GM23338 (cell line): ENCODE data around the gene PIM3. TPM values are rescaled to one million over a fixed set of nuclear protein-coding genes. Genes with fewer than 3 reads are reported as not detected.

Source experiments
- ATAC-seq: fragments of 200-7000 bp; cut with Tn5 transposase; 3 replicates; pipeline ENCODE4 v1.9.1; 2020
- DNase-seq: peaks from one replicate; pipeline ENCODE4 v3.0.0-alpha.2; 2015; ENCODE audit warnings: low spot score
- H2AFZ ChIP-seq: fragments of 200-600 bp; sonication (generic); 2 replicates; pipeline ENCODE4 v1.8.0; 2016; ENCODE audit warnings: antibody characterized with exemption, mild to moderate bottlenecking, moderate library complexity
- H3F3A ChIP-seq: fragments of 200-600 bp; sonication (generic); replicated peaks from 2 replicates; pipeline ENCODE4 v1.8.0; 2017; ENCODE audit warnings: antibody characterized with exemption, mixed run types, low read depth
- H3K27ac ChIP-seq: fragments of 200-600 bp; sonication (generic); 2 replicates; pipeline ENCODE4 v1.6.1; 2016; ENCODE audit warnings: low read depth
- H3K27me3 ChIP-seq: fragments of 200-600 bp; sonication (generic); 2 replicates; pipeline ENCODE4 v1.8.0; 2016; ENCODE audit warnings: mild to moderate bottlenecking, mixed run types, moderate library complexity; ENCODE audit not compliant: insufficient read depth
- H3K36me3 ChIP-seq: fragments of 200-600 bp; sonication (generic); 2 replicates; pipeline ENCODE4 v1.8.0; 2016; ENCODE audit warnings: mild to moderate bottlenecking; ENCODE audit not compliant: insufficient read depth
- H3K4me1 ChIP-seq: fragments of 200-600 bp; sonication (generic); 2 replicates; pipeline ENCODE4 v1.8.0; 2016; ENCODE audit warnings: mild to moderate bottlenecking, moderate library complexity; ENCODE audit not compliant: insufficient read depth
- H3K4me2 ChIP-seq: fragments of 200-600 bp; sonication (generic); 2 replicates; pipeline ENCODE4 v1.7.1; 2017; ENCODE audit warnings: mixed run types
- H3K4me3 ChIP-seq: fragments of 200-600 bp; sonication (generic); 2 replicates; pipeline ENCODE4 v1.6.1; 2016; ENCODE audit warnings: mixed run types
- H3K79me2 ChIP-seq: fragments of 200-600 bp; sonication (generic); replicated peaks from 2 replicates; pipeline ENCODE4 v1.8.0; 2017; ENCODE audit warnings: mild to moderate bottlenecking; ENCODE audit not compliant: insufficient read depth
- H3K9me2 ChIP-seq: fragments of 200-600 bp; sonication (generic); 2 replicates; pipeline ENCODE4 v1.8.0; 2017; ENCODE audit not compliant: insufficient read depth
- H4K20me1 ChIP-seq: fragments of 200-600 bp; sonication (generic); replicated peaks from 2 replicates; pipeline ENCODE4 v1.8.0; 2017; ENCODE audit warnings: mild to moderate bottlenecking; ENCODE audit not compliant: insufficient read depth
- H3K27ac Mint-ChIP-seq: 2 replicates; pipeline ENCODE4 v1.8.0; 2020; ENCODE audit warnings: inconsistent platforms, mild to moderate bottlenecking, moderate library complexity, mixed read lengths
- H3K27me3 Mint-ChIP-seq: 3 replicates; pipeline ENCODE4 v1.8.0; 2022; ENCODE audit warnings: low read depth, mild to moderate bottlenecking, moderate library complexity, mixed read lengths, inconsistent platforms; ENCODE audit not compliant: insufficient read depth, poor library complexity
- H3K36me3 Mint-ChIP-seq: 3 replicates; pipeline ENCODE4 v1.8.0; 2021; ENCODE audit warnings: low read depth, mild to moderate bottlenecking, inconsistent platforms, moderate library complexity, mixed read lengths
- H3K4me1 Mint-ChIP-seq: 3 replicates; pipeline ENCODE4 v1.8.0; 2020; ENCODE audit warnings: mild to moderate bottlenecking, inconsistent platforms, mixed read lengths
- H3K4me3 Mint-ChIP-seq: 3 replicates; pipeline ENCODE4 v1.8.0; 2021; ENCODE audit warnings: moderate library complexity, mild to moderate bottlenecking, inconsistent platforms, mixed read lengths
- H3K9me3 Mint-ChIP-seq: 3 replicates; pipeline ENCODE4 v1.8.0; 2020; ENCODE audit warnings: moderate library complexity, mild to moderate bottlenecking, inconsistent platforms, mixed read lengths
- CREB1 ChIP-seq: fragments of 250-450 bp; sonication (Bioruptor Pico); IDR thresholded peaks from 2 replicates; pipeline ENCODE4 v1.5.0; 2020; ENCODE audit warnings: low read depth, mild to moderate bottlenecking, moderate library complexity
- EZH2 ChIP-seq: fragments of 200-600 bp; sonication (generic); IDR thresholded peaks from one replicate; pipeline ENCODE4 v1.8.0; 2017; ENCODE audit warnings: antibody characterized with exemption, mild to moderate bottlenecking, low read depth; ENCODE audit not compliant: unreplicated experiment
- EZH2phosphoT487 ChIP-seq: fragments of 200-600 bp; sonication (generic); IDR thresholded peaks from one replicate; pipeline ENCODE4 v1.8.1; 2018; ENCODE audit warnings: antibody characterized with exemption; ENCODE audit not compliant: unreplicated experiment
- JUNB ChIP-seq: IDR thresholded peaks from one replicate; pipeline ENCODE4 v1.6.1; 2016; ENCODE audit warnings: antibody characterized with exemption; ENCODE audit not compliant: unreplicated experiment
- POLR2AphosphoS5 ChIP-seq: IDR thresholded peaks from 2 replicates; pipeline ENCODE4 v1.6.1; 2016; ENCODE audit warnings: antibody characterized with exemption, low read depth
- STAT1 ChIP-seq: IDR thresholded peaks from one replicate; pipeline ENCODE4 v1.6.1; 2016; ENCODE audit warnings: antibody characterized with exemption; ENCODE audit not compliant: unreplicated experiment
- ZNF114 ChIP-seq: fragments of 250-450 bp; sonication (Bioruptor Pico); IDR thresholded peaks from 2 replicates; pipeline ENCODE4 v1.5.0; 2020; ENCODE audit warnings: mild to moderate bottlenecking, moderate library complexity
- polyA plus RNA-seq: library from polyadenylated mRNA; unstranded; fragments of >200 nt; fragmentation: Nextera tagmentation; extraction: Ambion mirVana; gene quantifications from 2 replicates; pipeline ENCODE4 v1.2.1, GENCODE V29; 2016
- total RNA-seq: library from RNA; depleted of rRNA; stranded (reverse); fragments of >200 nt; shearing (Covaris generic); gene quantifications from 2 replicates; pipeline ENCODE4 v1.2.3, GENCODE V29; 2014
- TF ChIP-seq, protein P1 (sequence below), 2 experiments: fragments of 200-600 bp in 1 of 2; sonication (generic) in 1 of 2; conservative IDR thresholded peaks; 2 replicates each; pipeline versions ENCODE4 v1.5.1 to v1.6.1; 2016 to 2017; ENCODE audit warnings: antibody characterized with exemption in 2 of 2, low read depth in 2 of 2, mild to moderate bottlenecking in 2 of 2, moderate library complexity in 1 of 2

PIM3 gene
- total and polyA plus RNA-seq, 2 experiments from 2014 or later: 17.7 to 37.3 TPM

DNA sequence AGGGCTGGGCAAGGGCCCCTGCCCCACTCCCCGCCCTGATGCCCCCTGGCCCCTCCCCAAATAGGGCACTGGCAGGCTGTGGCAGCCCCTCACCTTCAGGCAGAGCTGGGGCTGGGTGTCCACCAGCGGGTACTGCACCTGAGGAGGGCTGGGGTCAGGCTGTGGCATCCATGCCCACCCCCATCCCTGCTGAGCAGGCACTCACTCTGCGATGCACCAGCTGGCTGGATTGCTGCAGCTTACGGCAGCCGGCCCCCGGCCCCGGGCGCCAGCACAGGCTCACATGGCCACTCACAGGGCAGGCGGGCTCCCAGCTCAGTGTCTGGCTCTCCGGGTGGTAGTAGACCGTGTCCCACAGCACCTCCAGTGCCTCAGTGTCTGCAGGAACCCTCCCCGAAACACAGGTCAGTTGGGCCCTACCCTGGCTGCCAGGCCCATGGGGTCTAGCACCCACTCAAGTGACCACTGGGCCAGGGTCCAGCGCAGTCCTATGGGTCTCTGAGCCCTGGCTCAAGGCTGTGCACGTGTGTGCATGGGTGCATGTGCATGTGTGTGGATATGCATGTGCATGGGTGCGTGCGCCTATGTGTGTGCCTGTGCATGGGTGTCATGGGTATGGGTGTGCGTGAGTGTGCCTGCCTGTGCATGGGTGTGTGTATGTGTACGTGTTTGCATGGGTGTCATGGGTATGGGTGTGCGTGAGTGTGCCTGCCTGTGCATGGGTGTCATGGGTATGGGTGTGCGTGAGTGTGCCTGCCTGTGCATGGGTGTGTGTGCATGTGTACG, 37.6 kb downstream of the PIM3 start (continued):
- no peak for TF ChIP-seq EZH2phosphoT487
- TF ChIP-seq, protein P1, sequence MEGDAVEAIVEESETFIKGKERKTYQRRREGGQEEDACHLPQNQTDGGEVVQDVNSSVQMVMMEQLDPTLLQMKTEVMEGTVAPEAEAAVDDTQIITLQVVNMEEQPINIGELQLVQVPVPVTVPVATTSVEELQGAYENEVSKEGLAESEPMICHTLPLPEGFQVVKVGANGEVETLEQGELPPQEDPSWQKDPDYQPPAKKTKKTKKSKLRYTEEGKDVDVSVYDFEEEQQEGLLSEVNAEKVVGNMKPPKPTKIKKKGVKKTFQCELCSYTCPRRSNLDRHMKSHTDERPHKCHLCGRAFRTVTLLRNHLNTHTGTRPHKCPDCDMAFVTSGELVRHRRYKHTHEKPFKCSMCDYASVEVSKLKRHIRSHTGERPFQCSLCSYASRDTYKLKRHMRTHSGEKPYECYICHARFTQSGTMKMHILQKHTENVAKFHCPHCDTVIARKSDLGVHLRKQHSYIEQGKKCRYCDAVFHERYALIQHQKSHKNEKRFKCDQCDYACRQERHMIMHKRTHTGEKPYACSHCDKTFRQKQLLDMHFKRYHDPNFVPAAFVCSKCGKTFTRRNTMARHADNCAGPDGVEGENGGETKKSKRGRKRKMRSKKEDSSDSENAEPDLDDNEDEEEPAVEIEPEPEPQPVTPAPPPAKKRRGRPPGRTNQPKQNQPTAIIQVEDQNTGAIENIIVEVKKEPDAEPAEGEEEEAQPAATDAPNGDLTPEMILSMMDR (conservative IDR thresholded peaks at IDR 0.05; ENCODE audit: low read depth in 2 of 2): no peak
- no peak for TF ChIP-seq ZNF114 (CRISPR knock-in tag)
- TF ChIP-seq JUNB: no peak
- no peak for TF ChIP-seq EZH2
- no peak for TF ChIP-seq POLR2AphosphoS5

DNA sequence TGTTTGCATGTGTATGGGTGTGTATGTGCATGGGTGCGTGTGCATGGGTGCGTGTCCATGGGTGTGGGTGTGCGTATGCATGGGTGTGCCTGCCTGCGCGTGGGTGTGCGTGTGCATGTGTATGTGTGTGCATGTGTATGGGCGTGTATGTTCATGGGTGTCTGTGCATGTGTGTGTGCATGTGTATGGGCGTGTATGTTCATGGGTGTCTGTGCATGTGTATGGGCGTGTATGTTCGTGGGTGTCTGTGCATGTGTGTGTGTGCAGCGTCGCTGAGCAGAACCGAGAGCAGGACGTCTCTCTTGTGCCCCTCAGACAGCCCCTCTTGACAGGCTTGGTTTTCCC, 38.1 kb downstream of the PIM3 start:
- peaks cover 24% of the 10 kb centered on the region for H3K27me3 Mint-ChIP-seq
- H3K36me3 Mint-ChIP-seq: no peaks in the 10 kb centered on the region
- Histone ChIP-seq H3K79me2 (no peaks in the 10 kb centered on the region), H3F3A (0 out of 2 replicates have a peak, but pooled peaks cover 3% of the 10 kb centered on the region), H2AFZ (0 out of 2 replicates have a peak overlapping the region, but pooled peaks have one; percentile 83), H3K27ac (no peak overlapping the region), H3K4me3 (peak overlapping the region; percentile 59), H3K4me2 (peak overlapping the region; percentile 81), H3K4me1 (no peaks in the 10 kb centered on the region), H3K27me3 (peaks cover 15% of the 10 kb centered on the region), H3K36me3 (no peaks in the 10 kb centered on the region), H4K20me1 (no peaks in the 10 kb centered on the region), H3K9me2 (no peaks in the 10 kb centered on the region)
- ATAC-seq (no peak), DNase-seq (no peak)
- H3K4me1 Mint-ChIP-seq: peaks cover 12% of the 10 kb centered on the region
- peaks cover 3% of the 10 kb centered on the region; the same call in 1 of the 3 replicates for H3K9me3 Mint-ChIP-seq
- H3K27ac Mint-ChIP-seq: no peak overlapping the region
- H3K4me3 Mint-ChIP-seq: peak overlapping the region; percentile 71
- no peak for TF ChIP-seq STAT1
- no peak for TF ChIP-seq POLR2AphosphoS5
- TF ChIP-seq EZH2: no peak
- TF ChIP-seq CREB1: no peak

DNA sequence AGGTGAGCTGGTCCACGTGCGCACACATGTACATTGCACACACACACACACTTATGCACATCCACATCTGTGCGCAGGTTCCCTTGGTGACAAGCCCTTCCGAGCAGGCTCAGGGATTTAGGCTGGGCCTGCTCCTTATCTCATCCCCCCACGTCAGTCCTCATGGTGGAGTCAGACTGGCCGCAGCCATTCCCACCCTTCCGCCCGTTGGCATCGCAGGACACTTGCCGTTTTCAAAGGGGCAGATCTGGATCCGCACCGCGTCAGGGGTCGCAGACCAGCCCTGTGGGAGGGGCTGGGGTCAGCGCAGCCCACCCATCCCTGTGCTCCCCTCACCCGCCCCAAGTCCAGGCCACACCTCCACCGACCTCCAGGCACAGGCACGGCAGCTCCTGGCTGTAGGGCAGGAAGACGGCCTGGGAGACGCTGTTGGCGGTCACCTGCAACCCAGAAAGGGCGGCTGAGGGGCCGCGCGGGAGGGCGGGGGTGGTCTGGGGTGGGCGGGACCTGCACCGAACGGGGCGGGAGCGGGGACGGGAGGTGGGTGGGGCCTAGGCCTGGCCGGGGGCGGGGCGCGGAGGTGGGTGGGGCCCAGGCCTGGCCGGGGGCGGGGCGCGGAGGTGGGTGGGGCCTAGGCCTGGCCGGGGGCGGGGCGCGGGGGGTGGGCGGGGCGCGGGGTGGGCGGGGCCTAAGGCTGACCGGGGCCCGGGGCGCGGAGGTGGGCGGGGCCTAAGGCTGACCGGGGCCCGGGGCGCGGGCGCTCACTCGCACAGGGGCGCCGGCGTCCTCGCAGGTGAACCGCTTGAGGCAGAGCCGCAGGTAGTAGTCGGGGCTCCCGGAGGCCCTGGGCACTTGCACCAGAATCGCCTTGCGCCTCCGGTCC, 38.7 kb downstream of the PIM3 start:
- Mint-ChIP-seq H3K4me3 (peak overlapping the region; percentile 71), H3K27ac (no peak overlapping the region), H3K36me3 (no peaks in the 10 kb centered on the region), H3K9me3 (peaks cover 3% of the 10 kb centered on the region; the same call in 1 of the 3 replicates), H3K4me1 (peaks cover 12% of the 10 kb centered on the region), H3K27me3 (peaks cover 25% of the 10 kb centered on the region)
- Histone ChIP-seq H3K9me2 (no peaks in the 10 kb centered on the region), H4K20me1 (no peaks in the 10 kb centered on the region), H3K4me1 (no peaks in the 10 kb centered on the region), H2AFZ (peak overlapping the region; percentile 92), H3K4me3 (peak overlapping the region; percentile 59), H3K4me2 (peak overlapping the region; percentile 81), H3F3A (0 out of 2 replicates have a peak, but pooled peaks cover 3% of the 10 kb centered on the region), H3K27me3 (peaks cover 15% of the 10 kb centered on the region), H3K79me2 (no peaks in the 10 kb centered on the region), H3K27ac (no peak overlapping the region), H3K36me3 (no peaks in the 10 kb centered on the region)
- TF ChIP-seq POLR2AphosphoS5: peak; percentile 39
- TF ChIP-seq, protein P1 (conservative IDR thresholded peaks at IDR 0.05; ENCODE audit: low read depth in 2 of 2): no peak
- DNase-seq (peak; percentile 80), ATAC-seq (peak; percentile 68)
